HepG2 (cell line): ENCODE measurements around the gene OR8B3.

Source experiments
- ETV5 ChIP-seq: IDR thresholded peaks from 2 replicates; pipeline ENCODE4 v1.6.1; 2018; ENCODE audit warnings: missing biosample characterization, missing genetic modification reagents, inconsistent platforms, borderline replicate concordance
- POLR2A ChIP-seq, 2 experiments: IDR thresholded peaks; 2 replicates each; pipeline ENCODE4 v1.6.1; 2011; ENCODE audit warnings: low read depth in 2 of 2, low read length in 2 of 2, mild to moderate bottlenecking in 1 of 2, moderate library complexity in 1 of 2; ENCODE audit not compliant: insufficient read depth in 1 of 2

GRCh38 chr11:124394408-124394807 is 4.4 kb downstream of the OR8B3 start:
- TF ChIP-seq POLR2A (IDR thresholded peaks at IDR 0.05; ENCODE audit: insufficient read depth in 1 of 2, low read depth in 2 of 2, low read length in 2 of 2) (no peak), ETV5 (CRISPR knock-in tag) (no peak)
